ENCODE results near the gene NFASC.

- no peak for TF ChIP-seq CTCF (IDR thresholded peaks at IDR 0.05)
- TF ChIP-seq POLR2A (IDR thresholded peaks at IDR 0.05): no peak
Observed at GRCh38 chr1:204986181-204986580, 115.5 kb downstream of the NFASC start.
